Measurements from ENCODE around the gene SLC2A2.

SLC2A2 gene

DNA sequence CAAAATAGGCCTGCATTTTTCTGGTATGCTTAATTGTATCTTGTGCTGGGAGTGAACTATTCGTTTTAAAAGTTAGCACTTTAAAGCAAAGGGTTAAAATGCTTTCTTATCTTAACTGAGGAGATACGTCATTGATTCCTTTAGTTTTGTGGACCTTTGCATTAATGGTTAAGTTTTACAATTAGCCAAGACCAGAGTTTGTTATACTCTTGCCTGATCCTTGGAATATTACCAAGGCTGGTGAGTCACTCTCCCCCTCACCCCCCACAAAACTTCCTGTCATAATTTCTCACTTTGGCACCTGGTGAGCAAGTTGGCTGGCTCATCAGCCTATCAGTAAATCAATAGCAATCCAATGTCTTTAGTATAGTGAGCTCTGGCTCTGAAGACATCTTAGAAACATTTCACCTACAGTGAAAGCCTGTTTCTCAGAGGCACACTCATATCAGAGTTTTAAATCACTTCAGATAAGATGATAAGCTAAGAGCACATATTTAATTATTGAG is 26.7 kb downstream of the SLC2A2 start:
- H3K27ac ChIP-seq, result peak overlapping the region; percentile 58; the same call in 1 of the 2 replicates
- TF ChIP-seq, protein P1, sequence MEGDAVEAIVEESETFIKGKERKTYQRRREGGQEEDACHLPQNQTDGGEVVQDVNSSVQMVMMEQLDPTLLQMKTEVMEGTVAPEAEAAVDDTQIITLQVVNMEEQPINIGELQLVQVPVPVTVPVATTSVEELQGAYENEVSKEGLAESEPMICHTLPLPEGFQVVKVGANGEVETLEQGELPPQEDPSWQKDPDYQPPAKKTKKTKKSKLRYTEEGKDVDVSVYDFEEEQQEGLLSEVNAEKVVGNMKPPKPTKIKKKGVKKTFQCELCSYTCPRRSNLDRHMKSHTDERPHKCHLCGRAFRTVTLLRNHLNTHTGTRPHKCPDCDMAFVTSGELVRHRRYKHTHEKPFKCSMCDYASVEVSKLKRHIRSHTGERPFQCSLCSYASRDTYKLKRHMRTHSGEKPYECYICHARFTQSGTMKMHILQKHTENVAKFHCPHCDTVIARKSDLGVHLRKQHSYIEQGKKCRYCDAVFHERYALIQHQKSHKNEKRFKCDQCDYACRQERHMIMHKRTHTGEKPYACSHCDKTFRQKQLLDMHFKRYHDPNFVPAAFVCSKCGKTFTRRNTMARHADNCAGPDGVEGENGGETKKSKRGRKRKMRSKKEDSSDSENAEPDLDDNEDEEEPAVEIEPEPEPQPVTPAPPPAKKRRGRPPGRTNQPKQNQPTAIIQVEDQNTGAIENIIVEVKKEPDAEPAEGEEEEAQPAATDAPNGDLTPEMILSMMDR (conservative IDR thresholded peaks at IDR 0.05), result no peak

DNA sequence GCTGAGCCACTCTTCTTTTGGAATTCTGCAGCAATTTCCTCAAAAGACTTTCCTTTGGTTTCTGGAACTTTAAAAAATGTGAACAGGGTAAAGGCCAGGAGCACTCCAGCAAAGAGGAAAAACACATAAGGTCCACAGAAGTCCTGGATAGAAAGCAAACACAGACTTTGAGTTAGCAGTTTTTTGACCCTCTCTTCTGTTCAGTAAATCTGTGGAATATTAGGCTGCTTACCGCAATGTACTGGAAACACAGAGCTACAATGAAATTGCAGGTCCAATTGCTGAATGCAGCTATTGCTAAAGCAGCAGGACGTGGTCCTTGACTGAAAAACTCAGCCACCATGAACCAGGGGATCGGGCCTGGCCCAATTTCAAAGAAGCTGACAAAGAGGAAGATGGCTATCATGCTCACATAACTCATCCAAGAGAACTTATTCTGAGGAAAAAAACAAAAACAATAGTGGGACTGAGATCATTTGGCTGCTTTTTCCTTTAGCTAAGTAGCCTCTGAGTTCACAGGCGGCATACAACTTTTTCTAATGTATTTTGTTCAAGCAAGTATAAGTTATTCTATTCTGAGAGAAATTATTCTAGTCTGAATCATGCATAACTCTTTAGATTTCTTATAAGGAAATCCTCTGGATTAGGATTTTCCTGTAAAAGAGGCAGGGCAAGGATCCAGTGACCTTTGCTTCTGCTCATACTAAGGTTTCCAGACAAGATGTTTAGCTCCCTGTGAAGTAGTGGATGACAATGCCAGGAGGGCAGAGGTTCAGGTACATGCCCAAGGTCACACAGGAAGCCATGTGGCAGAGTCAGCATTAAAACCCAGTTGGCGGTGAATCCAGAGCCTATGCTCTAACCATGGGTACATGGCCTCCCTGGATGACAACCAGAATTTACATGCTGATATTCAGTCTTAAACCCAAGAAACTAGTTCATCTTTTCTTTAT is 28.3 kb downstream of the SLC2A2 start:
- no peak overlapping the region for H3K27ac ChIP-seq
- TF ChIP-seq, protein P1 (conservative IDR thresholded peaks at IDR 0.05), result no peak

DNA sequence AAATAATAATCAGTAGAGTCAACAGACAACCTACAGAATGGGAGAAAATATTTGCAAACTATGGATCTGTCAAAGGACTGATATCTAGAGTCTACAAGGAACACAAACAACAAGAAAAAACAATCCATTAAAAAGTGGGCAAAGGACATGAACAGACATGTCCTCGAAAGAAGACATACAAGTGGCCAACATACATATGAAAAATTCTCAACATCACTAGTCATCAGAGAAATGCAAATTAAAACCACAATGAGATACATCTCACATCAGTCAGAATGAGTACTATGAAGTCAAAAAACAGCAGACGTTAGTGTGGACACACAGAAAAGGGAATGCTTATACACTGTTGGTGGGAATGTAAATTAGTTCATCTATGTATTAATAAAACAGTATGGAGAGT is 33.7 kb downstream of the SLC2A2 start:
- H3K27ac ChIP-seq, result no peak overlapping the region
- TF ChIP-seq, protein P1 (conservative IDR thresholded peaks at IDR 0.05), result no peak

DNA sequence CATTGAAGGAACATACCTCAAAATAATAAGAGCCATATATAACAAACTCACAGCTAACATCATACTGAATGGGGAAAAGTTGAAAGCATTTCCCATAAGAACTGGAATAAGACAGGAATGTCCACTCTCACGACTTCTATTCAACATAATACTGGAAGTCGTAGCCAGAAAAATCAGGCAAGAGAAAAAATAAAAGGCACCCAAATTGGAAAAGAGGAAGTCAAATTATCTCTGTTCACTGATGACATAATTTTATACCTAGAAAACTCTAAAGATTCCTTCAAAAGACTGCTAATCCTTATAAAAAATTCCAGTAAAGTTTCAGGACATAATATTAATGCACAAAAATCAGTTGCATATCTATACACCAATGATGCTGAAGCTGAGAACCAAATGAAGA is 34.9 kb downstream of the SLC2A2 start:
- no peak overlapping the region for H3K27ac ChIP-seq
- TF ChIP-seq, protein P1 (conservative IDR thresholded peaks at IDR 0.05), result no peak

DNA sequence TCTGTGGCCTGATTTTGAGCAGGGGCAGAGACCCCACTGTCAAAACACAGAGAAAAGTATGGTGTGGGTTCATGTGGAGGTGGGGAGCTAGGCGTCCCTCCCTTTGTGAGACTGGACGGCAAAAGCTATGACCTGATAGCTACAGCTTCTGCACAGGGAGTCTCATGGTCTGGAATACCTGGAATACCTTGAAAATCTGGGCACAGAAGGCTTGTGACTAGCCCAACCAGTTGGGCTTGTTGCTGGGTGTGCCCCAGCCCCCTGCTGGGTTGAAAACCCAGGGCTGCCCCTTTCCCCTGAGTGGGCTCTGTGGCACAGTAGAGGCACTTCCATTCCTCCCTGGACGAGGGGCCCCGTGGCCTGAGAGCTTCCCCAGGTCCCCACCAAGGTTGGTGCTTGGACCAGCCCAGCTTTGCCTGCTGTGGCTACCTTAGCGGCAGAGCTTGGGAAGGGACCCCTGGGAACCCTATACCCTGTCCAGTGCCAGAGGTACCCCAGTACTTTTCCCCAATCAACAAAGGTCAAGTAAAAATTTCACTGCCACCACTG is 37.3 kb downstream of the SLC2A2 start:
- no peak overlapping the region for H3K27ac ChIP-seq
- TF ChIP-seq, protein P1 (conservative IDR thresholded peaks at IDR 0.05), result no peak

DNA sequence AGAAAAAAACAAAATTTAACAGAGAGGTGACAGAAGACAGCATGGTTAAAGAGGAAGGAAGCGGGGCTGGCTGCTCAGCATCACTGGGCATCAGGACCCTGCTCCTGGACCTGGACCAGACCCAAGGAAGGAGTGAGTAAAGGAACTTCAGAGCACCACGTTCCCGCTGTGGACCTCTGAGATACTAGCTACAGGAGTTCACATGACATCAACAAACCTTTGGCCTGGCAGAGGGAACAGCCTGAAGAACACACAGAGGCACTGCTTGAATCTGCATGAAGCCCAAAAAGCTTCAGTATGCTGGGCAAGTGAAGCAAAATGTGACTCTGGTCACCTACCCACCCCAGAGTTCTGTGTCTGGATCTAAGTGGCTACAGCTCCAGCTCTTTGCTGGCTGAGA is 38.1 kb downstream of the SLC2A2 start:
- TF ChIP-seq, protein P1 (conservative IDR thresholded peaks at IDR 0.05), result no peak
- H3K27ac ChIP-seq, result no peak overlapping the region

DNA sequence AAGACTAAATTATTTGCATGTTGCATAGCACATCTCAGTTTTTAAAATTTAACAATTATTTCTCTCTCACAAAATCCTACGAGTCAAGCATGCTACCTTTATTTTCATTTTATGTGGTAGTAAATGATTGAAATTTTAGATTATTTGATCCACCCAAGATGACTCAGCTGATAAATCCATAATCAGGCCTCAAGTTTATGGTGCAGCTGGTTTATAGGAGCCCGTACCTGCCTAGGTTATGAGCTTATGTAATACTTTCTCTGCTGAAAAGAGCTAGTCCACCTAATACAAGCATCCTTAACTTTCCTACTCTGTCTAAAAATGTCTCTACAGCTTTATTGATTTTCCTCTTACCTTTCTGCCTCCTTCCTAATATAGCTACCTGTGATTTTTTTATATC is 41.2 kb downstream of the SLC2A2 start:
- TF ChIP-seq, protein P1 (conservative IDR thresholded peaks at IDR 0.05), result no peak
- no peak overlapping the region for H3K27ac ChIP-seq

All from VCaP (cell line).